Glomerular visceral epithelial cell (primary cell): ENCODE results near the gene REL.

Experiments used
- DNase-seq: peaks from one replicate; pipeline ENCODE4 v3.0.0-alpha.2; 2016; ENCODE audit errors: extremely low spot score

The REL gene

DNA sequence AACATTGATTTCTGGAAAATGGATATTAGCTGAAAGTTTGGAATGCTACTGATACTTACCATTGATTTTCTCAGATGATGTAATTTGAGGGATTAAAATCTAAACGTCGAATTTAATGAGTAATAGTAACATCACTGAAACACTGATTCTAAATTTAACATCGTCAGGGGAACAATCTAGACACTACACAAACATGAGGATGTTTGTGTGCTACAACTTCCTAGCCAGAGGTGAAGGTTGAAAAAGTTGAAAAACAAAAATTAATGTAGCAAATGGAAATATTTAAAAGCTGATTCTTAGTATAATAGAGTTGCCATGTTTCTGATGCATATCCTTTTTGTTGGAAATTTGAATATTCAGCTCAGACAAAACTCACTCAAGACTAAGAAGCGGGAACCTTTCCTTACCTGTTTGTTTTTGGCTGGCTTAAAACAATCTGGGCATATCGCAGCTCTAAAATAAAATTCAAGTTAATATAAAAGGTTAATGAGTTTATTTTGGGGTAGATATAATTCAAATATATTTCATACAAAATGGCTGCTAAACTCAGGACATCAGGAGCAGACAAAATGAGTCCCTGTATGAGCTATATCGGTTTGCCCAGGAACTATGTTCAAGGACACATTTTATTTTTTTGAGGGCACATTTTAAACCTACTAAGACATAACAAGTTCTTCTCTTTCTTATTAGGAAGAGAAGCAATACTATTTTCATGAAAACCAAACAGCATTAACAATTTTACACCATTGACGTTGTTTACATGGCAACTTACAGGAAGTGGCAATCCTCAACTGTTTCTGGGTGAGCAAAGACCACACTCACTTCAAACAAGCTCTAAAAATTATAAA is 83.5 kb downstream of the REL start:
- no peak for DNase-seq

DNA sequence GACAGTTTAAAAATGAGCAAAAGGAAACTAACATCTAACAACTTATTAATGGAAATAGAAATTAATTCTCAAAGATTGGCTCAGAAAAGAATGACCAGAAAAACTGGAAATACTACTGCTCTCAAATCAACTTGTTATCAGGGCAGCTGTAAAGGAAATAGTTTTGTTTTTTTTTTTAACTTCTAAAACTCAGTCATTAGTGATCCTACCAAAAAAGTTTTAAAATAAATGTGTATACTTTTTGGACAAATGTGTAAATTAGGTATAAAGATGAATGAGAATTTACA is 84.1 kb downstream of the REL start:
- no peak for DNase-seq

GRCh38 chr2:60966507-60967405 is 85.4 kb downstream of the REL start:
- DNase-seq, result no peak

DNA sequence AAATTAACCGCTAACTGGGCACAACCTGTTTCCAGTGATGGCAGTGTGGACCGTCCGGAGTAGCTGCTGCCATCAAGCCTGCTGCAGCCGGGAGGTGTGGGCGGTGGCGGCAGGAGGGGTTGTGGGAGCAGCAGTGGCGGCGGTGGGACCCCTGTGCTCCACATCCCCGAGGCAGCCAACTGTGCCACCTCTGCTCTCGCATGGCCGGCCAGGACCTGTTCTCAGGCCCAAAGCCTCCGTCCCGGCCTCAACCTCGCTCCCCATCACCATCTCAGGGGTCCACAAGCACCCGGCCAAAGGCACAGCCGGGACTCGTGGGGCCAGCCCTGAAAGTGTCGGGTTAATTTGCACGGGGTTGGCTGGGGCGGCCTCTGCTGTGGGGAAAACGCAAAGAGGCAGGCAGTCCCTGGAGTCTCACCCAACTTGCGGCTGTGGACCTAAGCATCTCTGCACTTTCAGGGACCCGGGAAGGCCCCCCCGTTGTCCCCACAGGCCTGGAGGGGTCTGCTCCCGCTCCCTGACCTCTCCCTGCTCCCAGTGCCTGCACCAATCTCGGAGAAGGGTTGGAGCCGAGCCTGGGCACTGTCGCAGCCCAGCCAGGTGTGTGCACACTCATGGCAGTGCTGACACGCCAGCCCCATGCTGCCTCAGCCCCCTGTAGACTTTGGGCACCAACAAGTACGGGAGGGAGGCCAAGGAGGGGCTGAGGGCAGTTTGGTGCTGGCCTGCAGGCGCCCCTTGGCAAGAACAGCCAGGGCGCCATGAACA is 91.7 kb downstream of the REL start:
- DNase-seq, result no peak

- no peak for DNase-seq
These were observed 92.3 kb downstream of the REL start for GRCh38 chr2:60973705-60974104.

GRCh38 chr2:60974652-60975051 is 93.3 kb downstream of the REL start:
- DNase-seq, result no peak
